Kidney capillary endothelial cell (primary cell): Measurements from ENCODE around the gene PAPPA.

ENCODE experiments used
- DNase-seq: peaks from one replicate; pipeline ENCODE4 v3.0.0-alpha.2; 2018; ENCODE audit warnings: low spot score

Gene PAPPA

GRCh38 chr9:116187570-116188170 is 34.1 kb downstream of the PAPPA start:
- DNase-seq, result no peak

GRCh38 chr9:116189683-116190082 is 36.1 kb downstream of the PAPPA start:
- no peak for DNase-seq

- peak; percentile 9 for DNase-seq
Measured at GRCh38 chr9:116190637-116191396, 37.2 kb downstream of the PAPPA start.

GRCh38 chr9:116191576-116192415 is 38.2 kb downstream of the PAPPA start:
- DNase-seq, result no peak

GRCh38 chr9:116193636-116194035 is 40.0 kb downstream of the PAPPA start:
- DNase-seq, result peak; percentile 47

- no peak for DNase-seq
Measured at GRCh38 chr9:116196806-116197205, 43.2 kb downstream of the PAPPA start.

- DNase-seq, result no peak
Measured at GRCh38 chr9:116198344-116198743, 44.8 kb downstream of the PAPPA start.

GRCh38 chr9:116202219-116202912 is 48.8 kb downstream of the PAPPA start:
- DNase-seq, result no peak

GRCh38 chr9:116204252-116204882 is 50.8 kb downstream of the PAPPA start:
- no peak for DNase-seq

- peak; percentile 14 for DNase-seq
Measured at GRCh38 chr9:116207371-116208111, 54.0 kb downstream of the PAPPA start.

- no peak for DNase-seq
Measured at GRCh38 chr9:116208417-116209232, 55.0 kb downstream of the PAPPA start.

- DNase-seq, result no peak
Measured at GRCh38 chr9:116209414-116210116, 56.0 kb downstream of the PAPPA start.

- DNase-seq, result no peak
Measured at GRCh38 chr9:116212986-116213692, 59.5 kb downstream of the PAPPA start.

- no peak for DNase-seq
Measured at GRCh38 chr9:116213693-116214047, 60.1 kb downstream of the PAPPA start.

GRCh38 chr9:116218399-116218798 is 64.8 kb downstream of the PAPPA start:
- no peak for DNase-seq

GRCh38 chr9:116219686-116220085 is 66.1 kb downstream of the PAPPA start:
- DNase-seq, result no peak

GRCh38 chr9:116223926-116224325 is 70.3 kb downstream of the PAPPA start:
- DNase-seq, result no peak

- no peak for DNase-seq
Measured at GRCh38 chr9:116230051-116230632, 76.6 kb downstream of the PAPPA start.
